Activated CD4-positive, CD25-positive, alpha-beta regulatory T cell treated with anti-CD3 and anti-CD28 coated beads, Interleukin-2, amount 50 U/mL, for 72 hours (primary cell): Measurements from ENCODE around the gene DOCK6.

Source experiments
- DNase-seq: peaks from one replicate; pipeline ENCODE4 v3.0.0; 2021

DOCK6 gene

GRCh38 chr19:11244846-11245589, 17.3 kb downstream of the DOCK6 start:
- DNase-seq, result no peak

- DNase-seq, result no peak
Observed at GRCh38 chr19:11243798-11244169, 18.5 kb downstream of the DOCK6 start.

GRCh38 chr19:11242864-11243797, 19.2 kb downstream of the DOCK6 start:
- peak; percentile 94 for DNase-seq

- no peak for DNase-seq
Observed at GRCh38 chr19:11242025-11242424, 20.3 kb downstream of the DOCK6 start.

GRCh38 chr19:11240008-11240444, 22.3 kb downstream of the DOCK6 start:
- no peak for DNase-seq

- no peak for DNase-seq
Observed at GRCh38 chr19:11239377-11240000, 22.8 kb downstream of the DOCK6 start, which contains the start of gene ANGPTL8. Gene ANGPTL8, plus strand, starts transcription at chr19:11239619. Its CDS starts 19 bp downstream, at chr19:11239638.

GRCh38 chr19:11238781-11239376, 23.4 kb downstream of the DOCK6 start:
- DNase-seq, result no peak

- DNase-seq, result no peak
Observed at GRCh38 chr19:11238041-11238440, 24.3 kb downstream of the DOCK6 start.

GRCh38 chr19:11237321-11237720, 25.0 kb downstream of the DOCK6 start:
- no peak for DNase-seq

- no peak for DNase-seq
Observed at GRCh38 chr19:11236324-11237301, 25.7 kb downstream of the DOCK6 start.

- no peak for DNase-seq
Observed at GRCh38 chr19:11234486-11235075, 27.7 kb downstream of the DOCK6 start.

- no peak for DNase-seq
Observed at GRCh38 chr19:11233073-11233472, 29.3 kb downstream of the DOCK6 start.

GRCh38 chr19:11232555-11232954, 29.8 kb downstream of the DOCK6 start:
- DNase-seq, result no peak

GRCh38 chr19:11230621-11231386, 31.5 kb downstream of the DOCK6 start:
- DNase-seq, result no peak

- DNase-seq, result peak; percentile 34
Observed at GRCh38 chr19:11227195-11227886, 35.0 kb downstream of the DOCK6 start.

GRCh38 chr19:11226716-11227166, 35.6 kb downstream of the DOCK6 start:
- DNase-seq, result no peak

GRCh38 chr19:11225815-11226214, 36.5 kb downstream of the DOCK6 start:
- DNase-seq, result no peak

- no peak for DNase-seq
Observed at GRCh38 chr19:11225172-11225571, 37.2 kb downstream of the DOCK6 start.

- no peak for DNase-seq
Observed at GRCh38 chr19:11224429-11224828, 37.9 kb downstream of the DOCK6 start.

- DNase-seq, result no peak
Observed at GRCh38 chr19:11223200-11223599, 39.1 kb downstream of the DOCK6 start.
